Diencephalon (tissue), 1 donor: ENCODE results near the gene TSPY1. TPM values are rescaled to one million over a fixed set of nuclear protein-coding genes. Genes with fewer than 3 reads are reported as not detected.

ENCODE experiments used
- total RNA-seq: library from RNA; depleted of rRNA; stranded (reverse); fragments of >200 nt; gene quantifications from one replicate; pipeline ENCODE4 v1.2.3, GENCODE V29; 2014

The TSPY1 gene, protein sequence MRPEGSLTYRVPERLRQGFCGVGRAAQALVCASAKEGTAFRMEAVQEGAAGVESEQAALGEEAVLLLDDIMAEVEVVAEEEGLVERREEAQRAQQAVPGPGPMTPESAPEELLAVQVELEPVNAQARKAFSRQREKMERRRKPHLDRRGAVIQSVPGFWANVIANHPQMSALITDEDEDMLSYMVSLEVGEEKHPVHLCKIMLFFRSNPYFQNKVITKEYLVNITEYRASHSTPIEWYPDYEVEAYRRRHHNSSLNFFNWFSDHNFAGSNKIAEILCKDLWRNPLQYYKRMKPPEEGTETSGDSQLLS
- total RNA-seq, result not detected

DNA sequence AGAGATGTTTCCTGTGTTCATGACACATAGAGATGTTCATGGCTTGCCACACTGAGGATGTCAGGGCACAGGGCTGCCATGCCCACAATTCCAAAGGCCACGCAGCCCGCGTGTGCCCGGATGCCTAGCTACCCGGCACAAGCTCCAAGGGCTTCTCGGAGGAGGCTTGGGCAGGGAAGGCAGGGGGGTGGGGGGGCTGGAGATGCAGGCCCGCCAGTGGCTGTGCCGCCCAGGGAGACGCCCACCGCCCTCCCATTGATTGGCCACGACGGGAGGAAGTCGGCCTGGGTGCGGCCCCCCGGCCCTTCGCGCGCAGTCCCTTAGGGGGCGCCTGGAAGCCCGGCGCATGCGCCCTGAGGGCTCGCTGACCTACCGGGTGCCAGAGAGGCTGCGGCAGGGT is at the start of gene TSPY1:
TSPY1 (plus strand) TSS at position 301 of the 400 bp plus-strand sequence; CDS start at position 347, 46 bp downstream.

DNA sequence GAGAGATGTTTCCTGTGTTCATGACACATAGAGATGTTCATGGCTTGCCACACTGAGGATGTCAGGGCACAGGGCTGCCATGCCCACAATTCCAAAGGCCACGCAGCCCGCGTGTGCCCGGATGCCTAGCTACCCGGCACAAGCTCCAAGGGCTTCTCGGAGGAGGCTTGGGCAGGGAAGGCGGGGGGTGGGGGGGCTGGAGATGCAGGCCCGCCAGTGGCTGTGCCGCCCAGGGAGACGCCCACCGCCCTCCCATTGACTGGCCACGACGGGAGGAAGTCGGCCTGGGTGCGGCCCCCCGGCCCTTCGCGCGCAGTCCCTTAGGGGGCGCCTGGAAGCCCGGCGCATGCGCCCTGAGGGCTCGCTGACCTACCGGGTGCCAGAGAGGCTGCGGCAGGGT is 20.2 kb downstream of the TSPY1 start, which contains the start of gene TSPY9:
TSPY9 (plus strand) TSS at position 301 of the 400 bp plus-strand sequence; CDS start at position 347, 46 bp downstream.

Other genes starting within 250 kb of the TSPY1 start
- gene TSPY4, start 129.5 kb upstream of the TSPY1 start, total RNA-seq, result not detected
- not detected for gene TSPY8, start 109.2 kb upstream of the TSPY1 start, total RNA-seq
- gene TSPY3, start 68.5 kb upstream of the TSPY1 start, total RNA-seq, result not detected
- gene TSPY9, start 20.3 kb downstream of the TSPY1 start, total RNA-seq, result not detected
- gene TSPY10, start 60.9 kb downstream of the TSPY1 start, total RNA-seq, result not detected